DND-41 (cell line): ENCODE results near the gene DTNB.

Source experiments
- ATAC-seq: fragments of 200-7000 bp; cut with Tn5 transposase; 3 replicates; pipeline ENCODE4 v1.9.1; 2021; ENCODE audit warnings: low read depth; ENCODE audit not compliant: insufficient read depth
- DNase-seq: peaks from one replicate; pipeline ENCODE4 v3.0.0-alpha.2; 2020
- H2AFZ ChIP-seq: 2 replicates; pipeline ENCODE4 v1.6.0; 2012; ENCODE audit warnings: low read depth, low read length
- H3K27ac ChIP-seq: 2 replicates; pipeline ENCODE4 v1.5.1; 2012; ENCODE audit warnings: low read length, inconsistent platforms
- H3K27me3 ChIP-seq: fragments of 200-600 bp; sonication (generic); 2 replicates; pipeline ENCODE4 v1.6.0; 2012; ENCODE audit warnings: low read length, mild to moderate bottlenecking, inconsistent platforms; ENCODE audit not compliant: insufficient read depth, poor library complexity
- H3K36me3 ChIP-seq: 2 replicates; pipeline ENCODE4 v1.5.1; 2012; ENCODE audit warnings: low read length, inconsistent platforms; ENCODE audit not compliant: insufficient read depth
- H3K4me1 ChIP-seq: 2 replicates; pipeline ENCODE4 v1.5.1; 2012; ENCODE audit warnings: mild to moderate bottlenecking, low read length; ENCODE audit not compliant: insufficient read depth
- H3K4me2 ChIP-seq: 2 replicates; pipeline ENCODE4 v1.6.0; 2012; ENCODE audit warnings: mild to moderate bottlenecking, moderate library complexity, low read length, inconsistent platforms; ENCODE audit not compliant: insufficient read depth
- H3K4me3 ChIP-seq, 2 experiments: fragments of 200-600 bp in 1 of 2; shearing (Covaris generic) in 1 of 2; 2 replicates each; pipeline ENCODE4 v1.5.1; 2012 to 2016; ENCODE audit warnings: inconsistent platforms in 2 of 2, low read length in 2 of 2, mild to moderate bottlenecking in 2 of 2, low read depth in 1 of 2, moderate library complexity in 1 of 2
- H3K79me2 ChIP-seq: 2 replicates; pipeline ENCODE4 v1.6.0; 2012; ENCODE audit warnings: low read length, inconsistent platforms; ENCODE audit not compliant: insufficient read depth
- H3K9ac ChIP-seq: 2 replicates; pipeline ENCODE4 v1.6.0; 2012; ENCODE audit warnings: low read depth, mild to moderate bottlenecking, inconsistent platforms, low read length, moderate library complexity
- H3K9me3 ChIP-seq: 2 replicates; pipeline ENCODE4 v1.5.1; 2012; ENCODE audit warnings: low read length, moderate library complexity, mild to moderate bottlenecking, inconsistent platforms; ENCODE audit not compliant: insufficient read depth, severe bottlenecking
- H4K20me1 ChIP-seq: 2 replicates; pipeline ENCODE4 v1.6.0; 2012; ENCODE audit warnings: low read length; ENCODE audit not compliant: insufficient read depth
- EZH2 ChIP-seq: IDR thresholded peaks from 3 replicates; pipeline ENCODE4 v1.6.1; 2012; ENCODE audit warnings: borderline replicate concordance, low read depth, mild to moderate bottlenecking, moderate library complexity, low read length, inconsistent platforms; ENCODE audit not compliant: severe bottlenecking
- TF ChIP-seq, protein P1 (sequence below): IDR thresholded peaks from 2 replicates; pipeline ENCODE4 v1.5.1; 2012; ENCODE audit warnings: borderline replicate concordance, low read length, moderate library complexity, mild to moderate bottlenecking; ENCODE audit not compliant: poor library complexity, severe bottlenecking; ENCODE audit errors: extremely low read depth

DTNB gene

DNA sequence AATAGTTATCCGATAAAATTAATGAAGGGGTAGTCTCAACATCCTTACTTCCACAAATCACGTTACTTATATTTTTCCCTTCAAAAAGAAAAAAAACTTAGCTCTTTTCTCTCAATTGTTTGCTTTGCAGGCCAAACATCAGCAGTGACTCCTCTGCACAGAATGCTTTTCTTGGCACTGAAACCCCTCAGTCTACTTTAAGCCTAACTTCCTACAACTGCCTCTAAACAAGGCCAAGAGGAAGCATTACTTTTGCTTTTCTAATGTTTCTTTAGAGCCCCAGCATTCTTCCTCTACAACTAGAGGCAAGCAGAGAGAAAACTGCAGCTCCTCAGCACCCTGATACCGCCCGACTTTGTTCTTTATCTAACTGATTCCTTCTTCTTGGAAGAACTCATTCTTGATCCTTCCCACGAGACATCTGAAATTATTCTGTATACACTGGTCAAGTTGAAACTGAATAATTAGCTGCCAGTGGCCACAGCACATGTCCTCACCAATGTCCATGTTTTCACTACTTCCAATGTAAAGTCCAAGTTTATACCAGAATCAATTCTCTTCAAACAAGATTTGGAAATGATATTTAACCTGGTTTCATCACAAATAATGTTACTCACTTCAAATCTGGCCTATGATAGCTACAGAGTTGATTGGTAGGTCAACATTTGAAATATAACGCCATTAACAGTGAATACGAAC is 55.3 kb downstream of the DTNB start:
- Histone ChIP-seq H3K27me3 (no peaks in the 10 kb centered on the region), H2AFZ (no peak overlapping the region), H3K36me3 (0 out of 2 replicates have a peak, but pooled peaks cover 3% of the 10 kb centered on the region), H3K4me1 (no peaks in the 10 kb centered on the region), H3K9ac (no peak overlapping the region), H4K20me1 (no peaks in the 10 kb centered on the region), H3K9me3 (no peaks in the 10 kb centered on the region), H3K27ac (no peak overlapping the region), H3K4me2 (no peak overlapping the region), H3K4me3 (no peak overlapping the region), H3K79me2 (no peaks in the 10 kb centered on the region)
- DNase-seq = no peak
- no peak for TF ChIP-seq EZH2
- TF ChIP-seq, protein P1, sequence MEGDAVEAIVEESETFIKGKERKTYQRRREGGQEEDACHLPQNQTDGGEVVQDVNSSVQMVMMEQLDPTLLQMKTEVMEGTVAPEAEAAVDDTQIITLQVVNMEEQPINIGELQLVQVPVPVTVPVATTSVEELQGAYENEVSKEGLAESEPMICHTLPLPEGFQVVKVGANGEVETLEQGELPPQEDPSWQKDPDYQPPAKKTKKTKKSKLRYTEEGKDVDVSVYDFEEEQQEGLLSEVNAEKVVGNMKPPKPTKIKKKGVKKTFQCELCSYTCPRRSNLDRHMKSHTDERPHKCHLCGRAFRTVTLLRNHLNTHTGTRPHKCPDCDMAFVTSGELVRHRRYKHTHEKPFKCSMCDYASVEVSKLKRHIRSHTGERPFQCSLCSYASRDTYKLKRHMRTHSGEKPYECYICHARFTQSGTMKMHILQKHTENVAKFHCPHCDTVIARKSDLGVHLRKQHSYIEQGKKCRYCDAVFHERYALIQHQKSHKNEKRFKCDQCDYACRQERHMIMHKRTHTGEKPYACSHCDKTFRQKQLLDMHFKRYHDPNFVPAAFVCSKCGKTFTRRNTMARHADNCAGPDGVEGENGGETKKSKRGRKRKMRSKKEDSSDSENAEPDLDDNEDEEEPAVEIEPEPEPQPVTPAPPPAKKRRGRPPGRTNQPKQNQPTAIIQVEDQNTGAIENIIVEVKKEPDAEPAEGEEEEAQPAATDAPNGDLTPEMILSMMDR = no peak
- no peak for ATAC-seq

DNA sequence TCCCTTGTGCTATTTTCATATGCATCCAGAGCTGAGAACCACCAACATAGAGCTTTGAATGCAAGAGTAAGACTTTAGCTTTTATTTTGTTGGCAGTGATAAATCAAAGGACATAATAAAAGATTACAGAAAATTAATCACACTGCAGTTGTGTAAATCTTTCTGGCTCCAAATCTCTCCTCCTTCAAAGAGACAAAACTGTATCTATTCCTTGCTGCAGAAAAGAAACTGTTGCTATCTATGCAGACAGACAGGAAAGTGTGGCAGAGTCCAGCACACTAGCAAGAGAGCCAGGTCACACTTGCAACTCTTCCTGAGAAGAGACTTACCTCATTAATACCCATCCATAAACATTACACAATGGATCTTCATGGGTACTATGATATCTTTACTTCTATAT is 57.5 kb downstream of the DTNB start:
- ATAC-seq (no peak), DNase-seq (no peak)
- Histone ChIP-seq H3K27me3 (no peaks in the 10 kb centered on the region), H3K4me1 (no peaks in the 10 kb centered on the region), H3K4me3 (no peak overlapping the region), H2AFZ (no peak overlapping the region), H4K20me1 (no peaks in the 10 kb centered on the region), H3K9ac (no peak overlapping the region), H3K27ac (no peak overlapping the region), H3K4me2 (no peak overlapping the region), H3K36me3 (no peaks in the 10 kb centered on the region), H3K79me2 (no peaks in the 10 kb centered on the region), H3K9me3 (no peaks in the 10 kb centered on the region)
- no peak for TF ChIP-seq EZH2
- TF ChIP-seq, protein P1 = no peak

DNA sequence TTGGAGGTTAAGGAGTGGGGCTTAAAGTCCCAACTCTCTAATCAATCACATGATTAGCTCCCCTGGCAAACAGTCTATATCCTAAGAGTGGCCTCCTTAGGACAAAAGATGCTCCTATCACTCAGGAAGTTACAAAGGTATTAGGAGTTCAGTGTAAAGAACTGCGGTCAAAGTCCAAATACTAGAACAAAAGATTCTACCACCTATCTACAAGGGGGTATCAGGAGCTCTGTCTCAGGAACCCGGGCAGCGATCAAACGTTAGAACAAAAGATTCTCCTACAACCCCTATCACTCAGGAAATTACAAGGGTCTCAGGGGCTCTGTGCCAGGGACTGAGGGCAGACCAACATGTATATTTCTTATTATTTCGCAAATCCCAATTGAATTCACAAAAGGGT is 58.0 kb downstream of the DTNB start:
- Histone ChIP-seq H3K4me1 (no peaks in the 10 kb centered on the region), H3K79me2 (no peaks in the 10 kb centered on the region), H3K36me3 (no peaks in the 10 kb centered on the region), H3K27ac (no peak overlapping the region), H3K4me2 (no peak overlapping the region), H3K4me3 (no peak overlapping the region), H4K20me1 (no peaks in the 10 kb centered on the region), H3K9me3 (no peaks in the 10 kb centered on the region), H3K9ac (no peak overlapping the region), H3K27me3 (no peaks in the 10 kb centered on the region), H2AFZ (no peak overlapping the region)
- DNase-seq = no peak
- TF ChIP-seq, protein P1 = no peak
- no peak for TF ChIP-seq EZH2
- no peak for ATAC-seq

DNA sequence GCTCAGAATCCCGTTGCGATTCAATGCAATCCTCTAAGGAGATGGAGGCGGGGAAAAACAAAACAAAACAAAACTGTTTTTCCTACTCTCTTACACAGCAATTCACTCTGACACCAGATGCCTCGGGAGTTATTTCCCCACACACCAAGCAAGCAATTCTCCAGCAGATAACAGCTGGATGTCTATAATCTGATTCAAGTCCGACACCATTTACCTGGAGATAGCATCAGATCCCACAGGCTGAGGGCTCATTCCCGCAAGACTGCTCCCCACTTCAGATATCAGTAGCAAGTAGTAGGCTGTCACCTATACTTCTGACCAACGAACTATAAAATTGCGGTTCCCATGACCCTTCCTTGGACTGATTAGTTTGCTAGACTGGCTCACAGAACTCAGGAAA is 58.7 kb downstream of the DTNB start:
- no peak overlapping the region for H2AFZ ChIP-seq
- H3K4me1 ChIP-seq = no peaks in the 10 kb centered on the region
- H3K36me3 ChIP-seq = no peaks in the 10 kb centered on the region
- H3K27ac ChIP-seq = no peak overlapping the region
- H3K27me3 ChIP-seq = no peaks in the 10 kb centered on the region
- TF ChIP-seq, protein P1 = no peak
- no peak for TF ChIP-seq EZH2
- no peak for DNase-seq
- H3K4me3 ChIP-seq = no peak overlapping the region
- no peaks in the 10 kb centered on the region for H3K79me2 ChIP-seq
- no peak overlapping the region for H3K9ac ChIP-seq
- no peaks in the 10 kb centered on the region for H3K9me3 ChIP-seq
- no peaks in the 10 kb centered on the region for H4K20me1 ChIP-seq
- H3K4me2 ChIP-seq = no peak overlapping the region
- ATAC-seq = no peak
